ENCODE measurements around the gene SATL1.
"Not testable (repeated sequence)": the region's sequence is repeated elsewhere in the genome, so short reads cannot be mapped to it uniquely, and the experiment has no call there.

SATL1 gene

GRCh38 chrX:85243761-85244449 is at the start of gene SATL1, which contains the start of gene ZNF711:
SATL1 (minus strand) TSS chrX:85243779; CDS start chrX:85108968, 134,811 bp downstream.
ZNF711 (plus strand) TSS chrX:85243991; CDS start chrX:85247573, 3,582 bp downstream.
- DNase-seq = peak; percentile 28 to 38

- DNase-seq = no peak
Measured at GRCh38 chrX:85288992-85289723, 45.6 kb upstream of the SATL1 start.

- not testable (repeated sequence) for DNase-seq
Measured at GRCh38 chrX:85285286-85285685, 41.7 kb upstream of the SATL1 start.

GRCh38 chrX:85244450-85245211 is 1.1 kb upstream of the SATL1 start:
- DNase-seq = peak; percentile 22 to 34

- no peak for DNase-seq
Measured at GRCh38 chrX:85243155-85243554, 424 bp downstream of the SATL1 start.

GRCh38 chrX:85223359-85223758 is 20.2 kb downstream of the SATL1 start:
- no peak for DNase-seq

- DNase-seq = no peak
Measured at GRCh38 chrX:85221361-85221760, 22.2 kb downstream of the SATL1 start.

- no peak for DNase-seq
Measured at GRCh38 chrX:85215946-85216345, 27.6 kb downstream of the SATL1 start.

- no peak for DNase-seq
Measured at GRCh38 chrX:85213792-85214530, 29.6 kb downstream of the SATL1 start.

GRCh38 chrX:85203461-85203970 is 40.1 kb downstream of the SATL1 start:
- no peak for DNase-seq

- no peak for DNase-seq
Measured at GRCh38 chrX:85196319-85196718, 47.3 kb downstream of the SATL1 start.

- no peak for DNase-seq
Measured at GRCh38 chrX:85159644-85160043, 83.9 kb downstream of the SATL1 start.

GRCh38 chrX:85140964-85141363 is 102.6 kb downstream of the SATL1 start:
- no peak for DNase-seq

GRCh38 chrX:85139422-85139821 is 104.2 kb downstream of the SATL1 start:
- DNase-seq = no peak

GRCh38 chrX:85136409-85136808 is 107.2 kb downstream of the SATL1 start:
- no peak for DNase-seq

GRCh38 chrX:85115252-85115651 is 128.3 kb downstream of the SATL1 start:
- no peak for DNase-seq

- peak in 1 of 2 experiments; percentile 1 for DNase-seq
Measured at GRCh38 chrX:85114776-85115175, 128.8 kb downstream of the SATL1 start.

- no peak for DNase-seq
Measured at GRCh38 chrX:85114171-85114570, 129.4 kb downstream of the SATL1 start.

- DNase-seq = no peak
Measured at GRCh38 chrX:85113746-85114145, 129.8 kb downstream of the SATL1 start.

GRCh38 chrX:85112293-85112692 is 131.3 kb downstream of the SATL1 start:
- no peak for DNase-seq

- peak; percentile 5 to 20 for DNase-seq
Measured at GRCh38 chrX:85111347-85111746, 132.2 kb downstream of the SATL1 start.

GRCh38 chrX:85109235-85109634 is 134.3 kb downstream of the SATL1 start:
- peak in 1 of 2 experiments; percentile 6 for DNase-seq

- DNase-seq = no peak
Measured at GRCh38 chrX:85108165-85108564, 135.4 kb downstream of the SATL1 start.
